T-helper 1 cell treated with Interleukin-12 subunit alpha and Interleukin-12 subunit beta and Interleukin-4 antibody, amounts not matched to agents 30 ng/mL and 1 ng/mL, for 36 hours (primary cell): ENCODE measurements around the gene NDST4. TPM values are rescaled to one million over a fixed set of nuclear protein-coding genes. Genes with fewer than 3 reads are reported as not detected.

Experiments used
- intact Hi-C: fragments of 100-400 bp; cut with micrococcal nuclease; formaldehyde crosslinking; loops from one replicate; pipeline ENCODE4 v1.15.1; 2024
- total RNA-seq: library from RNA; stranded (reverse); gene quantifications from 2 replicates; pipeline ENCODE4 v1.2.3, GENCODE V29; 2022

The NDST4 gene
- total RNA-seq, 1 donor from 2014 or later = not detected

DNA sequence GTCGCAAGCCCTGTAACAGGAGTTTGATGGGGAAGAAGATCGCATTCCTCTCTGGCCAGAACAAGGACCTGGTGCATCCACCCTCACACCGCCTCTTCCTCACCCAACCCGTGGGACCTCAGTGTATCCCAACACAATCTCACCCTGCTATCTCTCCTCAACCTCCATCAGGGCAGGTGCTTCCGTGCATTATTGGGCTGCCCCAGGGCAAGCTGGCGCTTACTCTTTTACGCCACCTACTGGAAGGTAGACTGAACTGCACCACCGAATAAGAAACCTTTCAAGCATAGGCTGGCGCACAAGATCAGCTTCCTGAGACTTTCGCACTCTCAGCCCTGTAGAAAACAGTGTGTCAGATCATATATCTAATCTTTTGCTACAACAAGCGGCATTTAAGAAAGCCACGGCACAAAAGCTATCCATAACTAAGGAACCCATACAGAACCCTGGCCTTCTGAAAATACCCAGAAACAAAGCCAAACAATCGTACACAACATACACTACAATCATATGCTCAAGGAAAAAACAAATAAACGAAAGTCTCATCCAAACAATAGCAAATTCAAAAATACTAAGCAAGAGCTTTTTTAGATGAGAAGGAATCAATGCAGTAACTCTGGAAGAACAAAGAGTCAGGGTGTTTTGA is 305.5 kb downstream of the NDST4 start:
- intact Hi-C loops = loop anchor here (1.0 to 2.0 kb wide), 2 partner anchors 421 to 1414 kb away; no protein-coding TSS in a partner anchor

- intact Hi-C loops = no loop called here
Measured at GRCh38 chr4:114807357-114807756, 306.1 kb downstream of the NDST4 start.

- intact Hi-C loops = no loop called here
Measured at GRCh38 chr4:114791976-114792375, 321.4 kb downstream of the NDST4 start.

DNA sequence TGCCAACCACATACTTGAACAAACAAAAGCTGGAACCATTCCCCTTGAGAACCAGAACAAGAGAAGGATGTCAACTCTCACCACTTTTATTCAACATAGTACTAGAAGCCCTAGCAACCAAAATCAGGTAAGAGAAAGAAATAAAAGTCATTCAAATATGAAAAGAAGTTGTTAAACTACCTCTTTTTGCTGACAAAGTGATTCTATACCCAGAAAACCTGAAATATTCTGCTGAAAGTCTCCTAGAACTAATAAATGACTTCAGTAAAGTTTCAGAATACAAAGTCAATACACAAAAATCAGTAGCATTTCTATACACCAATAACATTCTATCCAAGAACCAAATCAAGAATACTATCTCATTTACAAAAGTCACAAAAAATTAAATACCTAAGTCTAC is 327.9 kb downstream of the NDST4 start:
- intact Hi-C loops = no loop called here

DNA sequence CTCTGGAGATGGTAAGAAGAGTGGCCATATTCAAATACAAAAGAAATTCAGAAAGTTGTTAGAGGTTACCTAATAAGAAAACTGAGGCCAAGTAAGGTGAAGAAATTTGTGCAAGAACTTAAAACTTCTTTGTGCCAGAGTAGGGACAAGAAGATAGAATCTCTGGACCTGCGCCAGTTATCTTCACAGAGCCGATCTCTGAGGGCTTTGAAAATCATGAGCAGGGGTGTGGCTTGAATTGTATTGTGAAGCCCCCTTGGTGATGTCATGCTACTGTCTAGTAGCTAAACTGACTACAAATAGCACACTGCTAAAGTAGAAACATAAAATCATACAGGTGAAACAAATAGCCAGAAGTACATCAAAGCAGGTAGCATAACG is 330.2 kb downstream of the NDST4 start:
- intact Hi-C loops = no loop called here

GRCh38 chr4:114782415-114783214 is 330.8 kb downstream of the NDST4 start:
- intact Hi-C loops = no loop called here

DNA sequence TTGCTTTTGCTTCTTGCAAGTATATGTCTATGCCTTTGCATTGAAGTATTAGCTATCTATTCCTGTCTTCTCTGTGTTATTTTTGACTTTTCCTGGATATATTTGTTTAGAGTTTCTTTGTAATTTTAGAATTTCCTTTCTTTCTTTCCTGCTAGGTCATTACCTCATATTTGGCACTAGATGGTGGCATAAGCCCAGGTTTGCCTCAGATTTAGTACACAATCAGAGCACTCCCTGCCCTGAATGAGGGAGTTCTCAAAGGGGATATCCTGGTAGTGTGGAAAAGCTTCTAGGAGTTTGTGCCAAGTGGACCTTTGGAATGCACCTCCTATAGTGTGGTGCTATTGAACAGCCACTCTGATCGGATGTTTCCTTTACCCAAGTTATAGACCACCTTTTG is 333.2 kb downstream of the NDST4 start:
- intact Hi-C loops = no loop called here
